ENCODE results near the gene LRIG3. TPM values are rescaled to one million over a fixed set of nuclear protein-coding genes. Genes with fewer than 3 reads are reported as not detected.

The LRIG3 gene
- total RNA-seq, 1 donor from 2014 or later, result 249 TPM

GRCh38 chr12:58850826-58851225, 69.5 kb downstream of the LRIG3 start:
- Mint-ChIP-seq H3K27me3 (ENCODE audit: unreplicated experiment) (no peaks in the 10 kb centered on the region), H3K27ac (ENCODE audit: unreplicated experiment) (no peak overlapping the region), H3K4me1 (ENCODE audit: unreplicated experiment) (peaks cover 8% of the 10 kb centered on the region), H3K9me3 (ENCODE audit: unreplicated experiment) (no peaks in the 10 kb centered on the region), H3K4me3 (ENCODE audit: unreplicated experiment) (no peak overlapping the region), H3K36me3 (ENCODE audit: unreplicated experiment) (peaks cover 57% of the 10 kb centered on the region)
- no peak for DNase-seq (ENCODE audit: extremely low spot score, unreplicated experiment)
- no peak for TF ChIP-seq CTCF (IDR thresholded peaks at IDR 0.05)

GRCh38 chr12:58847901-58848600, 72.3 kb downstream of the LRIG3 start:
- TF ChIP-seq CTCF (IDR thresholded peaks at IDR 0.05), result no peak
- peaks cover 43% of the 10 kb centered on the region for H3K36me3 Mint-ChIP-seq (ENCODE audit: unreplicated experiment)
- H3K27me3 Mint-ChIP-seq (ENCODE audit: unreplicated experiment), result no peaks in the 10 kb centered on the region
- peaks cover 8% of the 10 kb centered on the region for H3K4me1 Mint-ChIP-seq (ENCODE audit: unreplicated experiment)
- H3K9me3 Mint-ChIP-seq (ENCODE audit: unreplicated experiment), result no peaks in the 10 kb centered on the region
- H3K4me3 Mint-ChIP-seq (ENCODE audit: unreplicated experiment), result no peak overlapping the region
- peak overlapping the region; percentile 48 for H3K27ac Mint-ChIP-seq (ENCODE audit: unreplicated experiment)
- no peak for DNase-seq (ENCODE audit: extremely low spot score, unreplicated experiment)

DNA sequence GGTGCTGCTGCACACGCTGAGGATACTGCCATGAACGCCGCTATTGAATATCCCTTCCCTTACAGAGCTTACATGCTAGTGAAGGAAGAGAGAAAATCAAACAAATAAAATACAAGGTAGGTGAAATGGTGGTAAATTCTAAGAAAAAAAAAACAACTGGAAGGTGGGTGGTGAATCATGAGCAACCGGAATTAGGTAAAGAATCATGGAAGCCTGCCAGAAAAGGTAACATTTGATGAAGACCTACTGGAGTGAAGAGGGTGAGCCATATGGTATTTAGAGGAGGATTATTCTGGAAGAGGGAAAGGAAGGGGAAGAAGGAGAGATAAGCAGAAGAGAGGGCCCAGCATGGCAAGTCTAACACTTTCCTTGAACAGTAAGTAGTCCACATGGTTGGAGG, 76.1 kb downstream of the LRIG3 start:
- no peaks in the 10 kb centered on the region for H3K27me3 Mint-ChIP-seq (ENCODE audit: unreplicated experiment)
- H3K27ac Mint-ChIP-seq (ENCODE audit: unreplicated experiment), result no peak overlapping the region
- peaks cover 8% of the 10 kb centered on the region for H3K9me3 Mint-ChIP-seq (ENCODE audit: unreplicated experiment)
- peaks cover 8% of the 10 kb centered on the region for H3K4me1 Mint-ChIP-seq (ENCODE audit: unreplicated experiment)
- no peak for DNase-seq (ENCODE audit: extremely low spot score, unreplicated experiment)
- H3K4me3 Mint-ChIP-seq (ENCODE audit: unreplicated experiment), result no peak overlapping the region
- peaks cover 32% of the 10 kb centered on the region for H3K36me3 Mint-ChIP-seq (ENCODE audit: unreplicated experiment)
- TF ChIP-seq CTCF (IDR thresholded peaks at IDR 0.05), result no peak

DNA sequence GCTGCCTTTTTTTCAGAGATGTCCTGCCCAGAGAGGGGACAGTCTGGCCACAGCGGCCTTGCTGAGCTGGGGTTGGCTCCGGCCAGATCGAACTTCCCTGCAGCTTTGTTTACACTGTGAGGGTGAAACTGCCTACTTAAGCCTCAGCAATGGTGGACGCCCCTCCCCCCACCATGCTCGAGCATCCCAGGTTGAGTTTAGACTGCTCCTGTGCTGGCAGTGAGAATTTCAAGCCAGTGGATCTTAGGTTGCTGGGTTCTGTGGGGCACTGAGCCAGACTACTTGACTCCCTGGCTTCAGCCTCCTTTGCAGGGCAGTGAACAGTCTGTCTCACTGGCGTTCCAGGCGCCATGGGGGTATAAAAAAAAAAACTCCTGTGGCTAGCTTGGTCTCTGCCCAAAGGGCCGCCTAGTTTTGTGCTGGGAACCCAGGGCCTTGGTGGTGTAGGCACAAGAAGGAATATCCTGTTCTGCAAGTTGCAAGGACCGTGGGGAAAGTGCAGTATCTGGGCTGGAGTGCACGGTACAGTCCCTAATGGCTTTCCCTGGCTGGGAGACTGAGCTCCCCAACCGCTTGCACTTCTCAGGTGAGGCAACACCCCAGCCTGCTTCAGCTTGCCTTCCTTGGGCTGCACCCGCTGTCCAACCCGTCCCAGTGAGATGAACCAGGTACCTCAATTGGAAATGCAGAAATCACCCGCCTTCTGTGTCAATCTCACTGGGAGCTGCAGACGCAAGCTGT, 79.1 kb downstream of the LRIG3 start:
- no peak for TF ChIP-seq CTCF (IDR thresholded peaks at IDR 0.05)
- H3K27ac Mint-ChIP-seq (ENCODE audit: unreplicated experiment), result no peak overlapping the region
- H3K9me3 Mint-ChIP-seq (ENCODE audit: unreplicated experiment), result peaks cover 30% of the 10 kb centered on the region

GRCh38 chr12:58833853-58834252, 86.5 kb downstream of the LRIG3 start:
- no peak overlapping the region for H3K27ac Mint-ChIP-seq (ENCODE audit: unreplicated experiment)
- peaks cover 31% of the 10 kb centered on the region for H3K9me3 Mint-ChIP-seq (ENCODE audit: unreplicated experiment)
- H3K27me3 Mint-ChIP-seq (ENCODE audit: unreplicated experiment), result no peaks in the 10 kb centered on the region
- no peak overlapping the region for H3K4me3 Mint-ChIP-seq (ENCODE audit: unreplicated experiment)
- TF ChIP-seq CTCF (IDR thresholded peaks at IDR 0.05), result no peak
- H3K36me3 Mint-ChIP-seq (ENCODE audit: unreplicated experiment), result peaks cover 18% of the 10 kb centered on the region
- peaks cover 4% of the 10 kb centered on the region for H3K4me1 Mint-ChIP-seq (ENCODE audit: unreplicated experiment)
- no peak for DNase-seq (ENCODE audit: extremely low spot score, unreplicated experiment)

More for the DNA sequence above, 79.1 kb downstream of the LRIG3 start:
- no peak for DNase-seq (ENCODE audit: extremely low spot score, unreplicated experiment)
- peaks cover 40% of the 10 kb centered on the region for H3K36me3 Mint-ChIP-seq (ENCODE audit: unreplicated experiment)
- no peaks in the 10 kb centered on the region for H3K4me1 Mint-ChIP-seq (ENCODE audit: unreplicated experiment)
- no peak overlapping the region for H3K4me3 Mint-ChIP-seq (ENCODE audit: unreplicated experiment)
- no peaks in the 10 kb centered on the region for H3K27me3 Mint-ChIP-seq (ENCODE audit: unreplicated experiment)
